Erythroblast (primary cell): ENCODE data around the gene NOP56.
"Not testable (repeated sequence)": the region's sequence is repeated elsewhere in the genome, so short reads cannot be mapped to it uniquely, and the experiment has no call there.

Experiments
- DNase-seq, 2 experiments: peaks; one replicate each; lab custom pipeline; 2025; lab: John Stamatoyannopoulos, UW
- GATA1 ChIP-seq: IDR thresholded peaks from 2 replicates; pipeline ENCODE4 v1.6.1; 2011; ENCODE audit warnings: low read depth, mild to moderate bottlenecking, control low read depth, low read length, moderate library complexity
- POLR2A ChIP-seq: IDR thresholded peaks from 2 replicates; pipeline ENCODE4 v1.6.1; 2011; ENCODE audit warnings: mild to moderate bottlenecking, low read length

NOP56 gene

GRCh38 chr20:2688041-2688591, 35.7 kb downstream of the NOP56 start:
- TF ChIP-seq GATA1: no peak
- TF ChIP-seq POLR2A: no peak
- peak; percentile 72 to 73 for DNase-seq

- TF ChIP-seq POLR2A: no peak
- TF ChIP-seq GATA1: no peak
- DNase-seq: no peak
Observed at GRCh38 chr20:2690213-2690612, 37.8 kb downstream of the NOP56 start.

GRCh38 chr20:2690718-2691117, 38.3 kb downstream of the NOP56 start:
- TF ChIP-seq POLR2A (no peak), GATA1 (no peak)
- DNase-seq: no peak

GRCh38 chr20:2691127-2691526, 38.7 kb downstream of the NOP56 start:
- TF ChIP-seq GATA1: no peak
- TF ChIP-seq POLR2A: no peak
- DNase-seq: no peak

GRCh38 chr20:2691663-2692035, 39.2 kb downstream of the NOP56 start:
- DNase-seq: no peak
- TF ChIP-seq POLR2A (no peak), GATA1 (no peak)

GRCh38 chr20:2692036-2692885, 39.8 kb downstream of the NOP56 start, which contains the start of gene EBF4:
Gene EBF4, plus strand, starts transcription at chr20:2692780. Its CDS starts 866 bp downstream, at chr20:2693646.
- TF ChIP-seq POLR2A (no peak), GATA1 (no peak)
- peak; percentile 19 to 21 for DNase-seq

- no peak for TF ChIP-seq GATA1
- no peak for TF ChIP-seq POLR2A
- DNase-seq: peak; percentile 28 to 45
Observed at GRCh38 chr20:2692886-2693285, 40.5 kb downstream of the NOP56 start.

- TF ChIP-seq POLR2A: no peak
- no peak for TF ChIP-seq GATA1
- DNase-seq: peak; percentile 21 to 45
Observed at GRCh38 chr20:2693286-2694007, 41.0 kb downstream of the NOP56 start.

- no peak for TF ChIP-seq POLR2A
- TF ChIP-seq GATA1: no peak
- no peak for DNase-seq
Observed at GRCh38 chr20:2694008-2694471, 41.6 kb downstream of the NOP56 start.

GRCh38 chr20:2694519-2694918, 42.1 kb downstream of the NOP56 start:
- no peak for TF ChIP-seq GATA1
- TF ChIP-seq POLR2A: no peak
- DNase-seq: no peak

GRCh38 chr20:2695206-2695983, 43.0 kb downstream of the NOP56 start:
- TF ChIP-seq GATA1 (no peak), POLR2A (no peak)
- no peak for DNase-seq

GRCh38 chr20:2695984-2696525, 43.6 kb downstream of the NOP56 start:
- not testable (repeated sequence) for DNase-seq

GRCh38 chr20:2696646-2697045, 44.2 kb downstream of the NOP56 start:
- no peak for TF ChIP-seq GATA1
- no peak for TF ChIP-seq POLR2A
- DNase-seq: no peak

- TF ChIP-seq GATA1: no peak
- no peak for TF ChIP-seq POLR2A
- no peak for DNase-seq
Observed at GRCh38 chr20:2697768-2698167, 45.3 kb downstream of the NOP56 start.
